Frontal cortex (tissue), 4 donors: Measurements from ENCODE around the gene ACKR3. TPM values are rescaled to one million over a fixed set of nuclear protein-coding genes. Genes with fewer than 3 reads are reported as not detected.

Source experiments
- DNase-seq, 2 donors: peaks; one replicate each; pipeline ENCODE4 v3.0.0; 2012; ENCODE audit warnings: low spot score in 2 of 2
- FAIRE-seq: peaks from 2 replicates; lab custom pipeline; 2012; peaks lifted over from hg19 to GRCh38; lab: Jason Lieb, UNC
- total RNA-seq: library from RNA; depleted of rRNA; stranded (reverse); fragments of >200 nt; gene quantifications from one replicate; pipeline ENCODE4 v1.2.3, GENCODE V29; 2014
- donor health status: control.
- donor health status: control.
- donor health status: control.

The ACKR3 gene
- total RNA-seq, 1 donor from 2014 or later = 20.0 TPM

DNA sequence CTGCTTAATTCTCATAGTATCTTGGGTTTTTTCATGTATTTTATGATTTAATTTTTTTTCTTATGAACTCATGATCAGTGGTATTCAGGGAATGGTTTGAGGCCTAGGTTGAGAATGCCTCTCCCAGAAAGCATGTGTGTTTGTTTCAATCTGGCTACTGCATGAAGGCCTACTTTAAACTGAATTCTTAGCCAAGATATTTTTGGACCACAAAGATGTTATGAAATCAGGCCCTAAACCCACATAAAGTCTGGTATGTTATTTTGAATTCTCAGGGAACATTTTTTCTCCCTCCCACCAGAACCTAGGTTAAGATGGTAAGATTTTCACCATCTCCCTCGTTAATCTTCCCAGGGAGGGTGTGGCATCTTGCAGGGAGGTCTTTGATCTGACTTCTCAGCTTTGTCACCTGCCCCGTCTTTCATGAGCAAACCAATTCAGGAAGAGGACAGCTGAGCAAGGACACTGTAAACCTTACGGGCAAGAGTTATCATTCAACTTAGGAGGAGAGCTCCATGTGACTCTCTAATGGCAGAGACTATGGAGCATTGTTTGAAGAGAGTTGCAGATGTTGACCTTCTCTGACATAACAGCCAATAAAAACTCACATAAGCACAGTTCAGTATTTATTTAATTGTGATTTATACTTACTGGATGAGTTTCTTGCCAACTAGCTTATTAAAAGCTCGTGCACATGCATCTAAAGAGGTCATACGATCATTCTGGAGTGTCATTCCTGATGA is 21.3 kb upstream of the ACKR3 start:
- FAIRE-seq = no peak
- no peak for DNase-seq

DNA sequence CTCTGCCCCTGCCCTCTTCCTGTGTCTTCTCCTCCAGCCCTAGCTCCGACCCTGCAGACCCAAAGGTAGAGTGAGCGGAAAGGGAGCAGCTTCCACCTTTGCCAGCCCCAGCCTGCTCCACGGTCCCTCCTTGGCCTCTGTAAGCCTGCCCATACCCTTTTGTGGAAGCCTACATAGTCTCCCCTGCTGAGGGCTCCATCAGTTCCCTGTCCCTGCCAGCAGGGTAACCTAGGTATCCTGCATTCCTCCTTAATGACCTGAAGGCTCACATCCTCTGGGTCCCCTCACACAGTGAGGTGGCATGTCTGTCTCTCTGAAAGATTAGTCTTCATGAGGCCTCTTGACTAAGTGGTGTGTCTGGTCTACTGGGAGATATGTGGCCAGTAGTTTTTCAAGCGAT is 20.5 kb upstream of the ACKR3 start:
- DNase-seq (no peak), FAIRE-seq (no peak)

DNA sequence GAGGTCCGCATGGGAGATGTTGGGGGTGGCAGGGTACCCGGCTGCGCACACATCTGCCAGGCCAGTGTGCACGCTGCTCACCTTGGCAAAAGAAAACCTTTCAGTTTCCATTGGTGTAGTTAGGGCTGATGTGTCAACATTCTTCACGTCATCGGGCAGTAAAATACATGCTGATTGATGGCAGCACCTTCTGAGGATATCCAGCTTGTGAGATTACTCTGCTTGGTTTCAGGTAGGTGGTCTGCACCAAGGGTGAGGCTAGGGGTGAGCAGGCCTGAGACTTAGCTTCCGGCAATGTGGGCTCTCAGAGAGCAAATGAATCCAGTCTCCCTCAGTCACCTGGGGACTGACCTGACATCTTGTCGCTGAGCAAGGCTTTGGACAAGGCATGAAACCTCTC is 19.3 kb upstream of the ACKR3 start:
- FAIRE-seq = no peak
- no peak for DNase-seq

DNA sequence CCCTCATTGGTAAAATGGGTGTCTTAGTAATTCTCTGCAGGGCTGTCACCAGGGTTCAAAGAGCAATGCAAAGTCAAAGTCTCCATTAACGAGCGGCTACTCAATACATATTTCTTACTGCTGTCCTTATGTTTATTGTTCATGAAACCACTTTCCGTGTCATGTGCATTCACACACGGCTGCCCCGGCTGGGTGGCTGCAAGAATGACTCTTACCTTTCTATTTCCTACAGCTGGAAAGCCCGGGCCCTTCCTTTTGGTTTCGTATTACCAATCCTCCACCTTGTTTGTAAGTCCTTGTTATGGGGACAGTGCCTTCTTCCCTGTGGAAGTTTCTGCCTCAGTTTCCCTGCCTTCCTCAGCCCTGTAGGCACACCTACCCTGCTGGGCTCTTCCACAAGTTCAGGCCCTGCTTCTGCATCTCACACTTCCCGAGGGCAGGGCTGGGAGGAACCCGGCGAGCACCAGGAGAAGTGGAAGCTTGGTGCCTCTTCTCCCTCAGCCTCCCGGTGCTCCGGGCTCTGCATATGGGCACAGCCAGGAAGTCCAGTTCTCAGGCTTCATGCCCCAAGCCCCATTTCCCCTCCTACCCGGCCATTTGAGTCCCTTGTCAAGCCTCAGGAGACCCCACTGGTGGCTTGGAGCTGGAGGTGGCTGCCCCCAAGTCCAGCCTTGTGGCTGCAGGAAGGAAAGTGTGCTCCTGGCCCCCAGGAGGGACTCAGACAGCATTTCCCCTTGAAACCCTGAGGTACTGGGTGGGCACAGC is 18.7 kb upstream of the ACKR3 start:
- no peak for FAIRE-seq
- no peak for DNase-seq

DNA sequence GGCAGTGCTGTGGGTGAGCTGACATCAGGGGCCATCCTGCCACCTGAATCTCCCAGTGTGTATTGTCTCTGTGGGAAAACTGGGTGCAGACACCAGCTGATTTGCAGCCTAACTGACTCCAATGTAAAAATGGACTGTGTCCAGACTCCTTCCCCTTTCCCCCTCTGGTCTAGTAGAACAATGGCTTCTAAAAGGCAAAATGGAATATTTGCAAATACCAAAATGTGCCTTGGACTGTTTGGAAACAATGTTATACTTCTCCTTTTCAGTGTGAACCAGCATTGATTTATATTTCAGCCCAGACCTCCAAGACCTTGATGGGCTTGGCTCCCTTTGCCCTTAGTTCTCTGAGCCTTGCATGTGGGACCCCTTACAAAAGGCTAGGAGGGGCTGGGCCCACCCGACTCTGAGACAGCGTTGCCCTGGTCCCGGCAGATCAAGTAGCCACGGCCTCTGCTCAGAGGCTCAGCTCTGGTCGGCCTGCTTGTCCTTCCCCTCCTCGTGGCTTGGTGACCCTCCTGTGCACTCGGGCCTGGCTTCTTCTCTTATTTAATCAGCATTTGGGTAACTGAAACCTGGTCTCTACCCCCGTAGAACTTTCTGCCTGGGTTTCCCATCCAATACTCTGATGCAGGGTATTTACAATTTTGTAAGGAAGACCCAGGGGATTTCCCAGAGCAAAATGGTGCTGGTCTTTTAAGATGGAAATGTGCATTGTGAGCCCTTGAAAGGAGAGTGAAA is 18.0 kb upstream of the ACKR3 start:
- DNase-seq (no peak), FAIRE-seq (no peak)

DNA sequence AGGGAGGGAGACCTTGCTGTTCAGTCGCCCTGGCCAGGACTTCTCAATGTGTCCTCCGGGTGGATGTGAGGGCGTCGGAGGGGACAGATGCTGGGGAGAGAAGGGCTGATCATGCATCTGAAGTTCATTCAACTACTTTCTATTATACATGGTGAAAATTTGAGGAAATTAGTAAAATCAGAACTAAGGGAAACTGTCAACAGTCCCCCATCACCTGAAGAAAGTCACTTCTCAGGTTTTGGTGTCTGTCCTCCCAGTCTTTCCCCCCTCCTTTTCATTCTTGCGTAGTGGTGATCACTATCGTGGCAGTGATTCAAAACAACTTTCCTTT is 17.4 kb upstream of the ACKR3 start:
- FAIRE-seq (no peak), DNase-seq (no peak)

DNA sequence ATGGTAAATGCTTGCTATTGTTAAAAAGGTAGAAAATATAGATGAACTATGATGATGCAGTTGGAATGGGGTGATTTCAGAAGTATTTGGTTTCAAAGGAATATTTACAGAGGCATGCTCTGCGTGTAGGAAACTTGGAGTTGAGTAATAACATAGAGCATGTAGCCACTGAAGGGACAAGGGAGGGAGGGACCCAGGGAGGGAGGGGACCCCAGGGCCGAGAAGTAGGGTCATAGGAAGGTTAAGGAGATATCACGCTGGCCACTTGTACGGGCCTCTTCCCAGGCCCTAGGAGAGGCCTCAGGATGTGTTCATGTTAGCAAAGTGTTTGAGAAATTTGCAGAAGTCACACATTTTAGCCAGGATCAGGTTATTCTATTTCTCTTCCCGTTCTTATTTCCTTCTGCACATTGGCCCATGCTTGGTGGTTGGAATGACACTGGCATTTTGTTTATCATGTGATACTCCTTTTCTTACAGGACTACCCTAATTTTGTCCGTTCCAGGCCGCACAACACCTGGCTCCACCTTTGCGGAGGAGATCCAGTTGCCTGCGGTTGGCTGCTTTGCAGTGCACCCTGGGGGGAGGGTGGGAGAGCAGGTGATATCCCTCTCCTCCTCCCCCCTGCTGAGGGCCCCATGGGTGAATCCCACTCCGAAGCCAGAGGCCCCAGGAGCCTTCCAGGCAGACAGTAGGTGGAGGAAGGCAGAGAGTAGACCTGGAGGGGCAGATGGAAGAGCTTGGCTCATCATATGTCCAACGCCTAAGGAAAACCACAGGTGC is 16.9 kb upstream of the ACKR3 start:
- FAIRE-seq (no peak), DNase-seq (no peak)

DNA sequence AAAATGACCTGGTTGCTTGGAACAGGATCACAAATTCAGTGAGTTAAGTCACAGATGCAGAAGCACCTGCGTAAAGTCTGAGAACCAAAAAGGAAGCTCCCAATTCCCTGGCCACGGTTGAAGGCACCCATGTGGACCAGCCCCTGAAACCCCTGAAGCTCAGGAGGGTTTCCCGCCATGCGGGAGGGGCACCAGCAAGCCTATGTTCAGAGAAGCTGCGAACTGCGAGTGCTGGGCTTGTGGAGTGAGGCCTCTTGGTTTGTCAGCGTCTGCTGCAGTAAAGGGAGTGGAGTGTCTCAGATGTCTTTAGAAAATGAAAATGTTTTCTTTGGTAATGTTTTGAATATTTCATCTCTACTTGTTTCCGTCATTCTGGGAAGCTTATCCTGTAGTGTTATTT is 16.1 kb upstream of the ACKR3 start:
- FAIRE-seq (no peak), DNase-seq (no peak)

DNA sequence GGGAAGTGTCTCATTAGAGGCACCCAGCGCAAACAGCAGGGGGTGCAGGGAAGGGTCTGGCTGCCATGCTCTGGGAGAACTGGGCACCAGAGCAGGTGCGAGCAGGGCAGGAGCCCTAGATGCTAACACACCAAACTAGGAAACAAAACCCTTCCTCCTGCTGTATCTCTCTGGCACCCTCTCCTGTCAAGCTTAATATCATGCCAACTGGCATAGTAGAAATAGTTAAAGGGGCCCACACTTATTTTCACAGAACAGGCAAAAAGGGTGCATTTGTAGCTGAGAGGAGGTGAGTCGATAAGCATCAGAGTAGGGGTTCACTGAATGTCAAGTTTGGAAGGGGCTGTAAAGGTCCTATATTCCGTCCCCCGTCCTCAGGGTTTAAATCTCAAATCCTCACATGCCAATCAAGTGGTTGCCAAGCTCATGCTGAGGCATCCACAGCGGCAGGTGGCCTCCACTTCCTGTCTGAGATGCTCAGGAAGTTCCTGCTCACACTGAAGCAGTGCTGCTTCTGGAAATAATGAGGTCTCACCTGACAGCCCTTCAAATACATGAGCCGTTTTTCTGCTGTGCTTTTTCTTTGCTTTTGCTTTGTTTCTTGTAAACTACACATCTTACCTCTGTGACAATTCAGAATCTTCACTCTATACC is 14.9 kb upstream of the ACKR3 start:
- DNase-seq = no peak
- no peak for FAIRE-seq

DNA sequence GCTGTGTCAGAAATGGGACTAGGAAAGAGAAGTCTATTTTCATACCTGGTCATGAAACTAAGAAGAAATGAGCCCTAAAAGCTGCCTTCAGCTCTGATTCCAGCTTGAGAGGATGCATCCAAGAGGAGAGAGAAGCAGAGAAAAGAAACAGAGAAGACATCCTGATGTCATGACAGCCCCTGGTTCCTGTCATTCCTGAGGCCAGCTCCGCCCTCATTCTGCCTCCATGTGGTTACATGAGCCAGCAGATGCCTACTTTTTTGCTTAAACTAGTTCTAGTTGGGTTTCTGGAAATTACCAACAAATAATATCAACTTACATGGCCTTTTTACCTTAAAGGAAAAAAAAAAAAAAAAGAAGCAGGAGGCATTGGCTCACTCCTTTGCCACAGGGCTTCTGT is 14.1 kb upstream of the ACKR3 start:
- DNase-seq (no peak), FAIRE-seq (no peak)

DNA sequence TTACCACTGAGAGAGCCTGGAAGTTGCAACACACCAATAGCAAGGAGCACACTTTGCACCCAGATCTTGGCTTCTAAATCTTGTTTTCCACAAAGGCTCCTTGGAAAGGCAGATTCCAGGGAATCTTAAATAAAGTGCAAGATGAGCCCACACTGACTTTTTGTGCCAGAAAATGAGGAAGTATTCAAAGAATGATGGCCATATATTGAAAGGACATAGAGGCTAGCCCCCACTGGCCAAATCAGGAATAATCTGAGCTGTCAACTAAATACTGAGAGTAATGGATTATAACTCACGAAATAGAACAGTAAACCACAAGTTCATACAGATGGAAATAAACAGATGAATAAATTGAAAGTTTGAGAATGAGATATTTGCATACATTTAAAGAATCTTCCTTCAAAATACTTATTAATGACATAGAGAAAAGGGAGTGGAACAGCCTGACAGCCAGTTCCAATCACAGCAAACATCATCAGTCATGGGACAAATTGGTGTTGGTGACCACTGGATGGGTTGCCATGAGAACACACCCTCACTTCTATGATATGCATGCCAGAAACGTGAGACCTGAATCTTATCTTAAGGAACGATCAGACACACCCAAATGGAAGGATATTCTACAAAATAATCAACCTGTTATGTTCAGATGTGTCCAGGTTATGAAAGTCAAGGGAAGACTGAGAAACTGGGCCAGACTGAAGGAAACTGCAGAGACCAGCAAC is 12.2 kb upstream of the ACKR3 start:
- DNase-seq = no peak
- no peak for FAIRE-seq

DNA sequence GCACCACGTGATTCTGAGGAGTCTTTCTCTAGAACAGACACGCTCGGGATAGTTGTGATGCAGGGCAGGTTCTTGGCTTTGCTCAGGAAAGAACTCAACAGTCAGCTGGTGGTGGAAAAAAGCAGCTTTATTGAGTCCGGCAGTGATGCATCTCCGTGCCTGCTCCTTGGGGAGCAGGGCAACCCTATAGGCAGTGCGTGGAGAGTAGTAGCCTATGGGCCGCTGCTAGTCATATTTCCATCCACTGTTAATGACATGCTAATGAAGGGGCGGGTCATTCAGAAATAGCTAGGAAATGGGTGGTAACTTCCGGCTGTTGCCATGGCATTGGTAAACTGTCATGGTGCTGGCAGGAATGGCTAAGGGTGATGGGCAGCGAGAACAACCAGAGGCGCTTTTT is 11.6 kb upstream of the ACKR3 start:
- DNase-seq = no peak
- no peak for FAIRE-seq

DNA sequence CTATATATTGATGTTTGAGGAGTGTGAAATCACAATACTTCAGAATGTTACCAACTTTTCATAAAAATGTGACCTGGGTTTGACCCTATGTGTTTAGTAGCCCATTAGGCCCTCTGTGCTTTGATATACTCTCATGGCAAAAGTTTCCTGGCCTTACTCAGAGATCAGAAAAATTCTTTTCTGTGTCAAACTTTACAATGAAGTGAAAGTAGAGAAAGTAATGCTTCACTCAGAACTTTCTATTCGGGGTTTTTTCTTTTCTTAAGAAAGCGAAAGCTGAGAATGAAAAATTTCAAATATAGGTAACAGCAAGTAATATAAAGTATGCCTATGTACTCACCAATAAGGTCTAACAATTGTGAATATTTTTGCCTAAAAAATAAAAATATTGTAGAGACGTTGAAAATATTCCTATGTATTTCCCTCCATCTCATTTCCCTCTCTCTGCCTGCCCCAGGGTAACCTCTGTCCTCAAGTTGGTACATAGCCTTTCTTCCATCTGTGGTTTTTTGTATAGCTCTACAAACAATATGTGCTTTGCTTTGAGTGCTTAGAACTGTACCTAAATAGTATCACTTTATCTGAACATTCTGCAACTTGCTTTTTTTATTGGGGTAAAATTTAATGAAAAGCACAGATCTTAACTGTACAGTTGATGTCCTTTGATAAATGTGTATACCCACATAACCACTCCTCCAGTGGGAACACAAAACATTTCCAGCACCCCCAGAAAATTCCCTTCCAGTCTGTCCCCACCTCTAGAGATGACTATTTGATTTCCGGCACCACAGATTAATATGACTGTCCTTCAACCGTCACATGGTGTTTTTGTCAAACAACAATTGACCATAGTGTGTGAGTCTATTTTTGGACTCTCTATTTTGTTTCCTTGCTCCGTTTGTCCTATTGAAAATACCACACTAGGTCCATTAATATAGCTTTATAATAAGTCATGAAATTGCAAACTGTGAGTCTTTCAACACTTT is 10.3 kb upstream of the ACKR3 start:
- no peak for FAIRE-seq
- DNase-seq = no peak

DNA sequence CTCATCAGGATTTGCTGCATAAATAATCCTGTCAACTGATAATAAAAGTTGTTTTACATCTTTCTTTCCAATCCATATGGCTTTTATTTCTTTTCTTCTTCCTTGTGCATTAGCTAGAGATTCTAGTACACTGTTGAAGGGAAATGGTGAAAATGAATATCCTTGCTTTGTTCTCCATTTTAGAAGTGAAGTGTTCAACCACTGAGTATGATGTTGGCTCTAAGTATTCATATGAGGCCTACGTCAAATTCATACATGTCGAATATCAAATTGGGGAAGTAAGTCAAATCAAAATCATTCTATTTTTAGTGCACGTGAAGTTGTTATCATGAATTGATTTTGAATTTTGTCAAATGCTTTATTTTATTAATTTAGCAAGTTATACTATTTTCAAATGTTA is 7.8 kb upstream of the ACKR3 start:
- no peak for FAIRE-seq
- DNase-seq = no peak

DNA sequence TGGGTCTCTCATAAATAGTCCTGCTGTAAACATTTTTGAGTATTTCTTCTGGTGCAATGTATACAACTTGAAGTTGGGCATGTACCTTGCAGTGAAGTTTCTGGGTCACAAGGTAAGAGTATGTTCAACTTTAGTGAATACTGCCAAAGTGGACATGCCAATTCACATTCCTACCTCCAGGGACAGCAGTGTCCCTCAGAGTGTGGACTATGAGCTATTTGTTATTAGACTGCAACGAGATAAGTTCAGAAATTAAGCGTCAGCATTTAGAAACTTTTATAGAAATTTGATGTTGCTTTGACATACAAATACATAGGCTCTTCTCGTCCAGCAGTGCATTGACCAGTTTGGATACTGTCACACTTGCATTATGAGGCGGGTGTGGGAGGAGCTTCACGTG is 7.2 kb upstream of the ACKR3 start:
- no peak for FAIRE-seq
- no peak for DNase-seq

DNA sequence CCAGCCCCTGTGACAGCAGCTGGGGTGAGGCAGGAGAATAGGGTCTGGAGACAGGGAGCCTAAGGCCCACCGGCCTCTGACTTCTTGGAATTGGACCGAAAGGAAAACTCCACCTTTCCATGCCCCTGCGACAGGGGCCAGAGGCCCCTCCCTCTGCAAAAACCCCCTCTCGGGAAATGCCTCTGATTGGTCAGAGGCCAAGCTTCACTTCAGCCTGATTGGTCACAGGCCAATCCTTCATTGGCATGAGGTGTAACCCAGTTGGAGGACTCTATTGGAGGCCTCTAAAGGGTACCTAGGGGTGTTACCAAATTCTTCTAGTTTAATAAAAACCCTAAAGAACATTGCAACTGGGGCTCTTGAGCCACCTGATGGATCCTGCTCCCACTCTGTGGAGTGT is 5.7 kb upstream of the ACKR3 start:
- FAIRE-seq (no peak), DNase-seq (no peak)

DNA sequence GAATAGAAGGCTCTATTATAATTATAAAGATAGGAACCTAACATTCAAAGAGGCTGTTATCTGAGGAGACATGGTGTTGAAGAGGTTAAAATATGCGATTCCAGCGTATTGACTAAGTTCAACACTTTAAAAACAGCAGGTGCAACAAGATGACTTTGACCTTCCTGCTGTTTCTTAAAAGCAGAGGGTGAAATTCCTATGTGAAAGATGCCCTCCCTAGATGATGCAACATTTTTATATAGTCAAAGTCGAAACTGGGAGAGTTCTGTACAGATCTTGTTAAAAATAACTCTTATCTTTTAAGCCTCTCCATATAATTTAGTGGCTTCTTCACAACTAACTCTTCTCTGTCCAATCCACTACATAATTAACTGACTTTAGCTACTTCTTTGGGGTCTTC is 4.4 kb upstream of the ACKR3 start:
- FAIRE-seq (no peak), DNase-seq (no peak)

DNA sequence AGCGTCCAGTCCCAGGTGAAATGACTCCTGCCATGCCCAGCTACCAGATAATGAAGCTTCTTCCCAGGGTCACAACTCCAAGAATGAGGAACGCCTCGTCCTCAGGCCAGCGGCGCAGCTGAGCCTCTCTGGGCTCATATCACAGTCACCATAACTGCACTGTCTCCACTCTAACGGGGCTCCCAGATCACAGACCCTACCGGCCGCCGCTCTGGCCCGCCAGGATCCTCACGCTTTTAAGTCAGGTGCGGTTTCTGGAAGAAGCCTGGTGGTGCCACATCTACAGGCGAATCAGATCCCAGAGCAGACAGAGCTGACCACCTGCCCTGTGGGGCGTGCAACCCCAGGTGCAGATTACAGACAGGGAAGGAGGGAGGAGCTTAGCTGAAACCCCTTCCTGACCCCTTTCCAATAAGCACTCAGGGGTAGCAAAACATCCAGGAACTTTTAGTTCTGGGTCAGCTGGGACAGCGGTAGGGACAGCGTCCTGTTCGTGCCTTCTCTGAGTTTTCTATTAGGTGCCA is 3.7 kb upstream of the ACKR3 start:
- DNase-seq (no peak), FAIRE-seq (no peak)
